ENCODE measurements around the gene TMC3. TPM values are rescaled to one million over a fixed set of nuclear protein-coding genes. Genes with fewer than 3 reads are reported as not detected.

Gene TMC3
- total RNA-seq, 1 donor from 2014 or later = not detected

DNA sequence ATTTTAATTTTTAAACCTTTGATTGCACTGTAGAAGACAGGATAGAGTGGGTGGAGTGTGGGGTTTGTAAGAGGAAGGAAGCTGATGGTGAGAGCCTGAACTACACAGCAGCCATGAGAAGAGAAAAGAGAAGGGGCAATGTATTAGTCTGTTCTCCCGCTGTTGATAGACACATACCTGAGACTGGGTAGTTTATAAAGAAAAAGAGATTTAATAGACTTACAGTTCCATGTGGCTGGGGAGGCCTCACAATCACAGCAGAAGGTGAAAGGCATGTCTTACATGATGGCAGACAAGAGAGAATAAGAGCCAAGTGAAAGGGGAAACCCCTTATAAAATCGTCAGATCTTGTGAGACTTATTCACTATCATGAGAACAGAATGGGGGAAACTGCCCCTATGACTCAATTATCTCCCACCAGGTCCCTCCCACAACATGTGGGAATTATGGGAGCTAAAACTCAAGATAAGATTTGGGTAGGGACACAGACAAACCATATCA lies 87.3 kb downstream of the TMC3 start:
- no peaks in the 10 kb centered on the region for H3K9me3 Mint-ChIP-seq (ENCODE audit: low read depth)

DNA sequence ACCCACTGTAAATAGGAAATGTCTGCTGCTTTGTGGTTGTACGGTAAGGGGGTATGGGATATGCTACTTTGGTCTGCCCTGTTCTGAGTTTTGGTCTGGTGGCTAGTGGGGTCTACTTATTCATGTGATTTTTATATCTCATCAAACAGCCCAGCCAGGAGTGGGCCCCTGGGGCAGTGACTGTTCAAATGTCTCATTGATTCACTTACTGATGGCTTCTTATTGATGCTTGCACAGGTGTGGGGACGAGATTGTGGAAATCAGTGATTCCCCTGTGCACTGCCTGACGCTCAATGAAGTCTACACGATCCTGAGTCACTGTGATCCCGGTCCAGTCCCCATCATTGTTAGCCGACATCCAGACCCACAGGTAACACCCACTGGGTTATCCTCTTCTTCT lies 88.6 kb downstream of the TMC3 start:
- no peak for DNase-seq (ENCODE audit: low spot score)

More for the DNA sequence above, 87.3 kb downstream of the TMC3 start:
- no peak for DNase-seq (ENCODE audit: low spot score)
- Mint-ChIP-seq H3K4me1 (ENCODE audit: low read depth) (no peaks in the 10 kb centered on the region), H3K4me3 (ENCODE audit: unreplicated experiment) (no peak overlapping the region), H3K27ac (ENCODE audit: unreplicated experiment) (no peak overlapping the region), H3K36me3 (ENCODE audit: low read depth) (peaks cover 2% of the 10 kb centered on the region), H3K27me3 (ENCODE audit: low read depth) (peaks cover 22% of the 10 kb centered on the region)
- TF ChIP-seq CTCF (IDR thresholded peaks at IDR 0.05) = no peak

DNA sequence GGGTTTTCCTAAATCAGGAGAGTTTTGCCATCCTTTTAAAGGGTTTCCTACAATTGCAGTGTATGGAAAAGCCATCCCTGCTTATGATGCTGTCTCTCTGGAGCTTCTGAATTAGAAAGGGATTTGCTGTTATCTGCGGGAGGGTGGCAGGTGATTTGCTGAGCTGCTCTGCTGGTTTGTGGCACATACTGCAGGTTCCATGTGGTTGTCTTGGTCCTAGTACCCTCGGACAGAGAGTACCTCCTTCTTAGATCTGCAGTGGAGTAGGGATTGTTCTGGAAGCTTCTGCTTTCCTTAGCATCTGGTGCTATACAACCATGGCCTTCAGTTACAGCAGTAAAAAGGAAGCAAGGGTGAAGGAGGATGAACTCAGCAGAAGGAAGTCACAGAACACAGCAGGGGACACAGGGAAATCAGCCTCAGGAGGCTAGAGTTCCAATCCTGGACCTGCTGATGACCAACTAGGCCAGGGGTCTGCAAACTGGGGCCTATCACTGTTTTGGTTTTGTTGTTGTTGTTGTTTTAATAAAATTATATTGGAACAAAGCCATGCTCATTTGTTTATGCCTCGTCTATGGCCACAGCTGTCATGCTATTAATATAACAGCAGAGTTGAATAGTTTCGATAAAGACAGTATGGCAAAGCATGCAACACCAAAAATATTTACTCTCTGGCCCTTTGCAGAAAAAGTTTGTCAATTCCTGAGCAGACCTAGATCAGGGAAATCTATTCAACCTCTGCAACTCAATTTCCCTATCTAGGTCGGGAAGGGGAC lies 89.6 kb downstream of the TMC3 start:
- Mint-ChIP-seq H3K27ac (ENCODE audit: unreplicated experiment) (no peak overlapping the region), H3K4me3 (ENCODE audit: unreplicated experiment) (no peak overlapping the region), H3K27me3 (ENCODE audit: low read depth) (peaks cover 23% of the 10 kb centered on the region), H3K9me3 (ENCODE audit: low read depth) (no peaks in the 10 kb centered on the region), H3K4me1 (ENCODE audit: low read depth) (peaks cover 8% of the 10 kb centered on the region), H3K36me3 (ENCODE audit: low read depth) (peaks cover 2% of the 10 kb centered on the region)
- no peak for TF ChIP-seq CTCF (IDR thresholded peaks at IDR 0.05)
- no peak for DNase-seq (ENCODE audit: low spot score)

More for the DNA sequence above, 88.6 kb downstream of the TMC3 start:
- H3K9me3 Mint-ChIP-seq (ENCODE audit: low read depth) = no peaks in the 10 kb centered on the region
- no peak overlapping the region for H3K27ac Mint-ChIP-seq (ENCODE audit: unreplicated experiment)
- peaks cover 2% of the 10 kb centered on the region for H3K36me3 Mint-ChIP-seq (ENCODE audit: low read depth)
- no peak overlapping the region for H3K4me3 Mint-ChIP-seq (ENCODE audit: unreplicated experiment)
- no peaks in the 10 kb centered on the region for H3K4me1 Mint-ChIP-seq (ENCODE audit: low read depth)
- no peak for TF ChIP-seq CTCF (IDR thresholded peaks at IDR 0.05)
- H3K27me3 Mint-ChIP-seq (ENCODE audit: low read depth) = peaks cover 23% of the 10 kb centered on the region

DNA sequence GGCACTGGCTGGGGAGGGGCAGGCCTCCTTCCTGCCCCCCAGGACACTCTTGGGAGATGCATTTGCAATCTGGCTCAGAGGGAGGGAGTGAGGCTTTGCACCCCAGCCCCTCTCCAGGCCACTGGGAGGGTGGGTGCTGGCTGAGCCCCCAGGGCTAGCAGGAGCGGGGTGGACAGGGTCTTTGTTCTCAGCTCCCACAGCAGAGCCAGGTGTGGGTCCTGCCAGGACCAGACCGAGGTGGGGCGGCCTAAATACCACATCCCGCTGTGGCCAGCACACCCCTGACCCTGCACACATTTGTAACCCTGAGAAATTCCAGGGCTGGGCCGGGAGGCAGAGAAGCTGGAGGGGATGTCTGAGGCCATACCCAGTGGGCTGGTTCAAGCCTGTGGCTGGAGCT lies 91.1 kb downstream of the TMC3 start:
- TF ChIP-seq CTCF (IDR thresholded peaks at IDR 0.05) = no peak
- no peaks in the 10 kb centered on the region for H3K9me3 Mint-ChIP-seq (ENCODE audit: low read depth)
- peaks cover 2% of the 10 kb centered on the region for H3K36me3 Mint-ChIP-seq (ENCODE audit: low read depth)
- peaks cover 22% of the 10 kb centered on the region for H3K27me3 Mint-ChIP-seq (ENCODE audit: low read depth)
- no peak overlapping the region for H3K27ac Mint-ChIP-seq (ENCODE audit: unreplicated experiment)
- no peak overlapping the region for H3K4me3 Mint-ChIP-seq (ENCODE audit: unreplicated experiment)
- DNase-seq (ENCODE audit: low spot score) = no peak
- peaks cover 9% of the 10 kb centered on the region for H3K4me1 Mint-ChIP-seq (ENCODE audit: low read depth)

- Mint-ChIP-seq H3K9me3 (ENCODE audit: low read depth) (peaks cover 2% of the 10 kb centered on the region), H3K27ac (ENCODE audit: unreplicated experiment) (no peak overlapping the region), H3K4me3 (ENCODE audit: unreplicated experiment) (no peak overlapping the region), H3K36me3 (ENCODE audit: low read depth) (peaks cover 4% of the 10 kb centered on the region), H3K27me3 (ENCODE audit: low read depth) (peaks cover 18% of the 10 kb centered on the region), H3K4me1 (ENCODE audit: low read depth) (peaks cover 9% of the 10 kb centered on the region)
- TF ChIP-seq CTCF (IDR thresholded peaks at IDR 0.05) = no peak
- no peak for DNase-seq (ENCODE audit: low spot score)
Measured at GRCh38 chr15:81282606-81282895, 91.5 kb downstream of the TMC3 start.
